Kidney capillary endothelial cell (primary cell): Measurements from ENCODE around the gene CEMIP.

ENCODE experiments used
- DNase-seq: peaks from one replicate; pipeline ENCODE4 v3.0.0-alpha.2; 2018; ENCODE audit warnings: low spot score

CEMIP gene

DNA sequence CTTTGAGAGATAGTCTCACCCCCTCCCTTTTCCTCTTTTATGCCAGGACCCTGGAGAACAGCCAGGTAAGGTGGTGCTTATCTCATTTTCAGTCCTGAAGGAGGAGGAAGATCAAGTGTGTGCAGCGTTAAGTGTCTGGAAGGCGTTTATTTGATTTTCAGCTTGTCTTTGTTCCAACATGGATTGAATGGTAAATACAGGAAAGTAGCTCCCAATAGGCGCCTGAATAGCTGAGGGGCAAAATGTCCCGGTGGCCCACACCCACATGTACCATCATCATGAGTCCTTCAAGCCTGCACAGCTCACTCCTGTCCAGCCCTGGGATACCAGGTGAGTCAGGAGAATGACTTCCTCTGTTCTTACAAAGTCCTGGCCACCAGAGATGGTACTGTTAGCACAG, 73.5 kb downstream of the CEMIP start:
- DNase-seq = no peak

GRCh38 chr15:80854104-80854503, 74.9 kb downstream of the CEMIP start:
- DNase-seq = no peak

GRCh38 chr15:80855206-80855605, 76.0 kb downstream of the CEMIP start:
- no peak for DNase-seq

- no peak for DNase-seq
Observed at GRCh38 chr15:80856400-80856799, 77.2 kb downstream of the CEMIP start.

GRCh38 chr15:80856809-80857377, 77.7 kb downstream of the CEMIP start:
- no peak for DNase-seq

DNA sequence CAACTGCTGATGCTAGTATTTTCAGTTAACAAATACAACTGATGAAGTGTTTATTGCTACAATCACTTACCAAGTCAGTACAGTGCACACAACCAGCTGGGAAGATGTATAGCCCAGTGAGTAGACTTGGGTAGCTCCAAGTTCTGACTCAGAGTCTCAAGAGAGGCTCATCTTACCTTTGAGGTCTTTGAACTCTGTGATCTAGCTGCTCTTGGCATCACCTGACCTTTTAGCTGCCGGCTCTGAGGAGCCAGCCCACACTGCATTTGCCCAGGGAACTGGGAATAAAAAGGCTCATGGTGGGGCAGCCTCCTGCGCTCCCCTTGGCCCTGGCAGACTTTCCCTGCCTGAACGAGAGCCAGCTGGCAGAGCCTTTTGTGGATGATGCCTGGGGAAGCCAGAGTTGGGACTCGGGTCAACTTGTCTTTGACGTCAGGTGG, 82.6 kb downstream of the CEMIP start:
- no peak for DNase-seq

DNA sequence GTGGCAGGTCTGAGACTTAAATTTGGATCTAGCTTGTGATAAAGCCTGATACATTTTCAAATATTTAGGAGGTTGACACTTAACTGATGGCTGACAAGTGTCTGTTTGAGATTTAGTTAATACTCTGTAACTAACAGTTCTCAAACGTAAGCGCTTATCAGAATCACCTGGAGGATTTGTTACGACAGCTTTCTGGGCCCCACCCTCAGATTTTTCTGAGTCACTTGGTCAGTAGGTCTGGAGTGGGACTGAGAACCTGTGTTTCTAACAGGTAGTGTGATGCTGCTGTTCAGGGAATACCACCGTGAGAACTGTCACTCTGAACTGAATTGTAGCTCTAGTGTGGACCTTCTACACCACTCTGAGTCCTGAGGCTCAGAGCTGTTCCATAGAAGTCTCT, 85.5 kb downstream of the CEMIP start:
- no peak for DNase-seq

DNA sequence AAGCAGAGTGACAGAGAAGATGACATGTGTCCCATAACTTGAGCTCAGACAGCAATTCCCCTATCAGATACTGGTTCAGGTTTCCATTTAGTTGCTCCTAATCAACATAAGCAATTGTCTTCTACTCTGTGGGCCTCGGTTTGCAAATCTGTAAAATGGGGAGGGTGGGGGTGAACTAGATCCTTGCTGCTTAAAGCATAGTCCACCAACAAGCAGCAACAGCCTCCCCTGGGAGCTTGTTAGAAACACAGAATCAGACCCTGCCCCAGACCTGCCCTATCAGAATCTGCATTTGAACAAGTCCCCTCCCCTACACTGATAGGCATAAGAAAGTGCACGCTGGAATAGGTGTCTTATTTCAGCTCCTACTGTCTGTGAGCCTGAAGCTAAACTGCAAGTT, 87.8 kb downstream of the CEMIP start:
- DNase-seq = no peak

DNA sequence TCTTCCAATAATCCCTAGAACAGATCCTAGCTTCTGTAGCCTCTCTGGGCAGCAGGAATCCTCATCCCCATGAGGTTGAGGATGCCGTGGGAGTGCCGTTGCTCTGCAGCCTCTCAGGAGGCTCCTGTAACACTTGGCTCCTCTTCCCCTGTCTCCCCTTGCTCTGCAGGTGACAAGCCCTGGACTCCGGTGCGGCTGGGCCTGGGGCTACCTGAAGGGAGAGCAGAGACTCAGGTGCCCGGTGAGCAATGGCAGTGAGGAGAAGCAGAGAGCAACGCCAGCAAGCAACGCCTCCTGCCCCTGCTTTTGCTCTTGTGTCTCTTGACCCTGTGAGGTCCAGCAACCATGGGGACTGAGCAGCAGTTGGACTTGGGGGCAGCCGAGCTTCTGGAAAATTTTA, 91.2 kb downstream of the CEMIP start:
- DNase-seq = no peak

GRCh38 chr15:80870893-80871292, 91.7 kb downstream of the CEMIP start:
- DNase-seq = no peak

DNA sequence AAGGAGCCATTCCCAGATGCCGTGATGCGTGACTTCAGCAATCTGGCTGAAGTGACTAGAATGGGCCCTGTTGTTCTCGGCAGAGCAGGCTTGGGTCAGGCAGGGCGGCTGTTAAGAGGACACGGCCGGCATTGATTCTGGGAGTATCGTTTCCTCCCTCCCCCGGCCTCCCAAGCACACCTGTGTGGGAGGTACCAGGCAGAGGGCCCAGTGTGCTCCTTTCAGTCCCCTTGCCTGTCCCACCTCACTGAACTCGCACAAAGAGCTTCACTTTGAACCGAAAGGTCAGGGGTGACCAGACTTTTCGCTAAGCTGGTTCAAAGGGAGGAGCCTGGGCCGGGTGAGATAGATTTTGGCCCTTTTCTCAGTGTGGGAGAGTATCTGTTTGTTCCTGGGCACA, 92.7 kb downstream of the CEMIP start:
- no peak for DNase-seq

DNA sequence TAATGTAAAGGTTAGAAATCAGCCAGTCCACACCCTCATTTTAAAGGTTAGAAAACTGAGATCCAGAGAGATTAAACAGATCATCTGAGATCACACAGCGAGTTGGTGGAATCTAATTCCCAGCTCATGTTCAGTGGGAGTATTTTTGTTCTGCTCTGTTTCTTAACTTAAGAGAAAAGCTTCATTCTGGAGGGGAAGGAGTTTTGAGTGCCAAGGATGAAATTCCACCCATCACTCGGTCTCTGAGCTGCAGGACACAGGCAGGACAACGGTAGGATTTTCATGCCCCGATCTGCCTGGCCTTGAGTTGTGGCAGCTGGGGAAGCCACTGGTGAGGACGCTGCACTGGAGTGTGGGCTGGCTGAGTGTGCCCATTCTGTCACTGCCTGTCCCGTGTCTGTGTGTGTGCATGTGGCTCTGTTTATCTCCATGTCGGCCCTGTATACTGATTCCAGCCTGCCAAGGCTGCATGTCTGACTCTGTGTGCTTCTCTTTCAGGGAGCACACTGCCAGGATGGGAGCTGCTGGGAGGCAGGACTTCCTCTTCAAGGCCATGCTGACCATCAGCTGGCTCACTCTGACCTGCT, 94.3 kb downstream of the CEMIP start:
- DNase-seq = no peak

- no peak for DNase-seq
Observed at GRCh38 chr15:80875568-80876347, 96.6 kb downstream of the CEMIP start.

GRCh38 chr15:80876348-80876674, 97.1 kb downstream of the CEMIP start:
- DNase-seq = no peak

DNA sequence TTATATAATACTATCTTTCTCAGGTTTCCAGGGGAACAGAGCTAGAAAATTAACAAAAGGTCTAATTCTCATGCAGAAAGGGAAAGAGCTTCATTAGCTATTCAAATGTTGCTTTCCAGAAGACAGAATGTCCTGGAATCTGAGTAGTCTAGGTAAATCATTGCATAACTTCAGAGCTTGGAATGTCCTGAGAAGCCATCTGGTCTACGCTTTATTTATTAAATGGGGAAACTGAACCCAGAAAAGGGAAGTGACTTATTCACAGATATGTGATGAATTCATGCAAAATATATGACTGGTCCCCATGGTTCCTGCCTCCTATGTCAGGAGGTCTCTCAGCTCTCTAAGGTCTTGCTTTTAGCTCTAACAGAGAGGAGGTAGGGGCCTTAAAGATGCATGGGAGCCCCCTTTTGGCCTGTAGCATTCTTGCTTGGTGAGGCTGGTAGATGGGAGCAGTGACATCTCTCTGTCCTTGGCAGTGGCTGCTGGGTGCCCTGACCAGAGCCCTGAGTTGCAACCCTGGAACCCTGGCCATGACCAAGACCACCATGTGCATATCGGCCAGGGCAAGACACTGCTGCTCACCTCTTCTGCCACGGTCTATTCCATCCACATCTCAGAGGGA, 99.2 kb downstream of the CEMIP start:
- peak; percentile 11 for DNase-seq

DNA sequence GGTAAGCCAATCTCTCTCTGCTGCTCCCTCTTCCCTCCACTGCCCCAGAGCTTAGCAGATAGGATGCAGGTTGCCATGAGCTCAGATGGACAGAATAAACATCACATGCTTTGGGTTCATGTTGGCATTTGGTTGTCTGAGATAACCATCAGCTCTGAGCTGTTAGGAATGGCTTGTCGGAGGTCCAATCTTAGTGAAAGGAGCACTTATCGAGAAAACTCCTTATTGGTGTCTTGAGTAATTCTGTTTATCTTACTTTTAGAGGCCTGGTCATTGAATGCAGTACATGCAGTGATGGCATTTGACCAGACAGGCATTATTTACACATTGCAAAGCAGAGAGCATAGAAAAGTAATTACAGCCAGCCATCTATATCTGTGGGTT, 99.7 kb downstream of the CEMIP start:
- DNase-seq = no peak

DNA sequence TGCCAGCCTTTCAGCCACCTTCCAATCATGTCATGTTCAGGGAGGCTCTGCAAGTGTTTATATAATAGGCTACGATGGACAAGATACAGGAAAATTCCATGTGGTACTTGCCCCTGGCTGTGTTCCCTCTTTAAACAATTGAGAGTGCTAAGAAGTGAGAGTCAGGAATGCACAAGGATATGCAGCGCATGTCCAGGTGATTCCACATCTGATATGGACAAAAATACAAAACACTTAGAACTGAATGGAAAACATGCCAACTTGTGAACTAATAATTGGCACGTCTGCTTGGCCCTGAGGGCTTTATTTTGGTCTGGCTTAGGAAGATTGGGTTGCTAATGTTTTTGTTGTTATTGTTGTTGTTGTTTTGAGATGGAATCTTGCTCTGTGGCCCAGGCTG, 100.9 kb downstream of the CEMIP start:
- no peak for DNase-seq

DNA sequence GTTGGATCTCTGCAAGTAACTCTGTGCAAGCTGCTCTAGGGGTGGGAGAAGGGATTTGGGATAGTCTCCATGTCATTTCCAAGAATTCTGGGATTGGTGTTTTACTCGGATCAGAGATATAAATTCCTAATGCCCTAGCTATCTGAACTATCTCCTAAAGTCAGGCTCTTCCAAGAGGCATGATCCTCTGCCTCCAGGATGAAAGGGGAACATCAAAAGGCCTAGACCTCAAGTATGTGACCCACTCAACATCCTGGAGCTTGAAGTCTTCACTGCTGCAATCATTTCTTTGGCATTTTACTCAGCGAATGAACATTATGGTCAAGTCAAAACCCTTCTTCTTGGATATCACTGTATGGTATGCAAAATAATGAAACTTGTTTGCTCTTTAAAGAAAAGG, 104.5 kb downstream of the CEMIP start:
- DNase-seq = no peak

- peak; percentile 6 for DNase-seq
Observed at GRCh38 chr15:80885016-80885579, 105.9 kb downstream of the CEMIP start.

- DNase-seq = no peak
Observed at GRCh38 chr15:80887148-80887547, 108.0 kb downstream of the CEMIP start.

DNA sequence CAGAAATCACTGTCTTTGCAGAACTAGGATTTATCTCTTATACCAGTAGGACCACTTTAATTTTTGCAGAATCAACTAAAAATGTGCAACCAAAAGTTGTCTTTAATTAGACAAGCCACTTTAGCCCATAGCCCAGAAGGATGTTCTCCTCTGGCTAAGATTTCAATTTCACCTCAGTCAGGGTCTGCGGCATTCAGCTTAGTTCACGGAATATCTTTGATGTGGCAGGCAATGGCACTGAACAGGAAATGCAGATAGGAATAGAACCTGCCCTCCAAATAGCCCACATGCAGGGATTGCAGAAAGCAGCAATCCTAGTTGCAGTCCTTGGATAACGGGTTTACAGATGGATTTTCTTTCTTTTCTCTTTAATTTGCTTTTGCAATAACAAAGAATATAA, 109.7 kb downstream of the CEMIP start:
- no peak for DNase-seq

GRCh38 chr15:80890341-80891005, 111.3 kb downstream of the CEMIP start:
- DNase-seq = no peak
